CD14-positive monocyte (primary cell): ENCODE measurements around the gene MIGA1. TPM values are rescaled to one million over a fixed set of nuclear protein-coding genes. Genes with fewer than 3 reads are reported as not detected.

Experiments
- DNase-seq, 3 donors: peaks; one replicate each; pipeline ENCODE4 v3.0.0-alpha.2; 2011 to 2022
- H2AFZ ChIP-seq: 2 replicates; pipeline ENCODE4 v1.6.0; 2012; ENCODE audit warnings: mild to moderate bottlenecking, low read depth, low read length, inconsistent platforms; ENCODE audit not compliant: insufficient read depth, poor library complexity, severe bottlenecking
- H3K27ac ChIP-seq, 2 donors: 1 replicate in 1 of 2; 2 replicates in 1 of 2; pipeline ENCODE4 v1.5.1; 2012 to 2013; ENCODE audit warnings: low read length in 2 of 2, control low read depth in 1 of 2, inconsistent platforms in 1 of 2, low read depth in 1 of 2, mild to moderate bottlenecking in 1 of 2
- H3K27me3 ChIP-seq, 2 donors: one replicate each; pipeline versions ENCODE4 v1.6.0 to v1.6.1; 2011 to 2013; ENCODE audit warnings: low read length in 2 of 2; ENCODE audit not compliant: control insufficient read depth in 2 of 2, insufficient read depth in 2 of 2
- H3K36me3 ChIP-seq, 2 donors: replicated peaks in 1 of 2; 1 replicate in 1 of 2; 2 replicates in 1 of 2; pipeline versions ENCODE4 v1.5.1 to v1.6.1; 2012 to 2013; ENCODE audit warnings: low read length in 2 of 2, control low read depth in 1 of 2, inconsistent platforms in 1 of 2, mild to moderate bottlenecking in 1 of 2; ENCODE audit not compliant: insufficient read depth in 2 of 2, control insufficient read depth in 1 of 2
- H3K4me1 ChIP-seq, 2 donors: 1 replicate in 1 of 2; 2 replicates in 1 of 2; pipeline versions ENCODE4 v1.5.1 to v1.6.1; 2012 to 2013; ENCODE audit warnings: low read length in 2 of 2, control low read depth in 1 of 2, inconsistent platforms in 1 of 2, mild to moderate bottlenecking in 1 of 2, moderate library complexity in 1 of 2; ENCODE audit not compliant: insufficient read depth in 2 of 2, control insufficient read depth in 1 of 2
- H3K4me2 ChIP-seq: replicated peaks from 2 replicates; pipeline ENCODE3; 2012; ENCODE audit warnings: low read length, moderate library complexity, mild to moderate bottlenecking; ENCODE audit not compliant: poor library complexity, severe bottlenecking; ENCODE audit errors: extremely low read depth
- H3K4me3 ChIP-seq, 3 experiments: fragments of 200-600 bp in 1 of 3; sonication (generic) in 1 of 3; replicated peaks in 1 of 3; 1 replicate in 2 of 3; 2 replicates in 1 of 3; pipeline ENCODE4 v1.5.1; 2011 to 2013; ENCODE audit warnings: low read length in 3 of 3, mild to moderate bottlenecking in 3 of 3, control low read depth in 2 of 3, low read depth in 2 of 3, inconsistent platforms in 1 of 3, moderate library complexity in 1 of 3
- H3K79me2 ChIP-seq: 2 replicates; pipeline ENCODE4 v1.6.0; 2012; ENCODE audit warnings: mild to moderate bottlenecking, control low read depth, inconsistent platforms, low read length, moderate library complexity; ENCODE audit not compliant: insufficient read depth
- H3K9ac ChIP-seq: 2 replicates; pipeline ENCODE4 v1.6.0; 2017; ENCODE audit warnings: low read length, mild to moderate bottlenecking; ENCODE audit not compliant: insufficient read depth, poor library complexity, severe bottlenecking
- H3K9me3 ChIP-seq, 2 donors: replicated peaks in 1 of 2; 1 replicate in 1 of 2; 2 replicates in 1 of 2; pipeline versions ENCODE4 v1.5.1 to v1.6.1; 2012 to 2013; ENCODE audit warnings: low read length in 2 of 2, control low read depth in 1 of 2; ENCODE audit not compliant: control insufficient read depth in 1 of 2, insufficient read depth in 1 of 2
- H4K20me1 ChIP-seq: 2 replicates; pipeline ENCODE4 v1.6.0; 2012; ENCODE audit warnings: mild to moderate bottlenecking, low read length, control low read depth, moderate library complexity; ENCODE audit not compliant: insufficient read depth
- H3K27ac Mint-ChIP-seq, 7 donors: one replicate each; pipeline ENCODE4 v1.8.0; 2020; ENCODE audit warnings: mild to moderate bottlenecking in 7 of 7, mixed read lengths in 7 of 7, moderate library complexity in 6 of 7, inconsistent platforms in 2 of 7
- H3K27me3 Mint-ChIP-seq, 3 donors: one replicate each; pipeline ENCODE4 v1.8.0; 2021 to 2022; ENCODE audit warnings: low read depth in 3 of 3, mild to moderate bottlenecking in 3 of 3, mixed read lengths in 3 of 3, moderate library complexity in 3 of 3, inconsistent platforms in 1 of 3
- H3K36me3 Mint-ChIP-seq, 2 donors: one replicate each; pipeline ENCODE4 v1.8.0; 2020; ENCODE audit warnings: mixed read lengths in 2 of 2, inconsistent platforms in 1 of 2, mild to moderate bottlenecking in 1 of 2
- H3K4me1 Mint-ChIP-seq: one replicate; pipeline ENCODE4 v1.8.0; 2020; ENCODE audit warnings: mild to moderate bottlenecking, mixed read lengths
- H3K4me3 Mint-ChIP-seq, 2 donors: one replicate each; pipeline ENCODE4 v1.8.0; 2020; ENCODE audit warnings: mild to moderate bottlenecking in 2 of 2, mixed read lengths in 2 of 2, moderate library complexity in 1 of 2
- H3K9me3 Mint-ChIP-seq, 7 donors: one replicate each; pipeline ENCODE4 v1.8.0; 2020 to 2022; ENCODE audit warnings: mixed read lengths in 7 of 7, mild to moderate bottlenecking in 6 of 7, moderate library complexity in 6 of 7, inconsistent platforms in 2 of 7
- CTCF ChIP-seq: fragments of 200-600 bp; IDR thresholded peaks from one replicate; pipeline ENCODE4 v1.8.0; 2022; ENCODE audit warnings: antibody characterized with exemption, mild to moderate bottlenecking
- WGBS: methylation state at CpG from one replicate; pipeline ENCODE4 v1.1.5; 2013; ENCODE audit warnings: missing lambda C conversion rate; ENCODE audit not compliant: insufficient coverage; 5-methylcytosine and 5-hydroxymethylcytosine counted together
- intact Hi-C, 2 donors: fragments of 100-400 bp; cut with micrococcal nuclease; formaldehyde crosslinking; loops; one replicate each; pipeline versions ENCODE4 v1.15.0 to v1.15.1; 2023
- polyA plus RNA-seq, 3 donors: library from polyadenylated mRNA; depleted of rRNA in 1 of 3; unstranded in 2 of 3; stranded (reverse) in 1 of 3; fragments of 300-500 nt in 2 of 3; fragments of >200 nt in 1 of 3; fragmentation: Illumina TruSeq in 2 of 3; gene quantifications; 1 replicate in 2 of 3; 2 replicates in 1 of 3; pipeline ENCODE4 v1.2.3, GENCODE V29; 2012 to 2021

Gene MIGA1
- polyA plus RNA-seq, 3 donors, result 5.0 to 7.2 (median 6.5) TPM

- Histone ChIP-seq H3K4me1 (peaks cover 11 to 15% of the 10 kb centered on the region in 2 donors), H3K36me3 (peaks cover 0 to 10% of the 10 kb centered on the region in 2 donors), H3K79me2 (peaks cover 12% of the 10 kb centered on the region), H3K27ac (peak overlapping the region; percentile 49 to 82), H3K4me3 (peak overlapping the region; percentile 58 to 96 (median 78)), H3K4me2 (peak overlapping the region; percentile 85), H3K27me3 (no peaks in the 10 kb centered on the region), H2AFZ (peak overlapping the region; percentile 76), H4K20me1 (no peaks in the 10 kb centered on the region), H3K9ac (peak overlapping the region; percentile 62), H3K9me3 (no peaks in the 10 kb centered on the region)
- Mint-ChIP-seq H3K9me3 (no peaks in the 10 kb centered on the region), H3K4me1 (peaks cover 20% of the 10 kb centered on the region), H3K27ac (peak overlapping the region; percentile 79 to 89 (median 87)), H3K27me3 (peaks cover 0 to 1% (median 0%) of the 10 kb centered on the region in 3 donors), H3K36me3 (peaks cover 11 to 17% of the 10 kb centered on the region in 2 donors), H3K4me3 (peak overlapping the region; percentile 79 to 90)
- TF ChIP-seq CTCF, result no peak
- WGBS, result no CpG with 5 or more reads among the region's 13 CpGs
- intact Hi-C loops, result no loop called here
- peak; percentile 29 to 61 (median 53) for DNase-seq
Measured at GRCh38 chr1:77926561-77927357, 147.3 kb downstream of the MIGA1 start.

- Histone ChIP-seq H3K27me3 (no peaks in the 10 kb centered on the region), H3K79me2 (peaks cover 12% of the 10 kb centered on the region), H2AFZ (peak overlapping the region; percentile 76), H3K4me1 (peaks cover 11 to 15% of the 10 kb centered on the region in 2 donors), H3K4me2 (peak overlapping the region; percentile 85), H3K27ac (peak overlapping the region; percentile 53 to 78), H4K20me1 (no peaks in the 10 kb centered on the region), H3K9ac (peak overlapping the region; percentile 62), H3K36me3 (peaks cover 0 to 10% of the 10 kb centered on the region in 2 donors), H3K9me3 (no peaks in the 10 kb centered on the region), H3K4me3 (peak overlapping the region; percentile 58 to 96 (median 78))
- H3K4me1 Mint-ChIP-seq, result peaks cover 20% of the 10 kb centered on the region
- H3K4me3 Mint-ChIP-seq, result peak overlapping the region; percentile 71 to 92
- intact Hi-C loops, result no loop called here
- DNase-seq, result no peak
- peaks cover 11 to 17% of the 10 kb centered on the region in 2 donors for H3K36me3 Mint-ChIP-seq
- H3K9me3 Mint-ChIP-seq, result no peaks in the 10 kb centered on the region
- no peak for TF ChIP-seq CTCF
- peak overlapping the region in 6 of 7 donors; percentile 16 to 89 (median 86) for H3K27ac Mint-ChIP-seq
- H3K27me3 Mint-ChIP-seq, result peaks cover 0 to 1% (median 0%) of the 10 kb centered on the region in 3 donors
- 67% methylated on average over 1 of the region's 4 CpGs for WGBS
Measured at GRCh38 chr1:77927414-77927813, 148.0 kb downstream of the MIGA1 start.

Other genes with a start within 250 kb of the MIGA1 start
- gene ZZZ3, start 97.0 kb upstream of the MIGA1 start, polyA plus RNA-seq, result 10 to 100 TPM in 2 of 3 donors, 1 to 10 TPM in 1; 8.1 to 12.3 (median 10.0) TPM
- gene USP33, start 19.8 kb upstream of the MIGA1 start, polyA plus RNA-seq, result 10 to 100 TPM; 33.5 to 43.8 (median 34.9) TPM
- gene NEXN, start 109.0 kb downstream of the MIGA1 start, polyA plus RNA-seq, result 1 to 10 TPM in 2 of 3 donors, under 1 TPM in 1; 0.31 to 3.5 (median 3.0) TPM
- gene FUBP1, start 199.4 kb downstream of the MIGA1 start, polyA plus RNA-seq, result 10 to 100 TPM; 16.5 to 47.3 (median 16.5) TPM
- gene DNAJB4, start 225.3 kb downstream of the MIGA1 start, polyA plus RNA-seq, result 1 to 10 TPM; 2.8 to 4.0 (median 3.6) TPM